Neural progenitor cell (in vitro differentiated cells): Measurements from ENCODE around the gene PLA2G4A. TPM values are rescaled to one million over a fixed set of nuclear protein-coding genes. Genes with fewer than 3 reads are reported as not detected.

Experiments used
- DNase-seq: peaks from one replicate; pipeline ENCODE4 v3.0.0-alpha.2; 2016; ENCODE audit warnings: low spot score
- H2AFZ ChIP-seq: fragments of 200-600 bp; sonication (generic); replicated peaks from 2 replicates; pipeline ENCODE4 v1.6.1; 2016; ENCODE audit warnings: antibody characterized with exemption
- H3F3A ChIP-seq: fragments of 200-600 bp; sonication (generic); 2 replicates; pipeline ENCODE4 v1.6.1; 2016; ENCODE audit warnings: antibody characterized with exemption, low read depth
- H3K27ac ChIP-seq: fragments of 200-600 bp; sonication (generic); 2 replicates; pipeline ENCODE4 v1.5.1; 2016; ENCODE audit warnings: mild to moderate bottlenecking
- H3K27me3 ChIP-seq: fragments of 200-600 bp; sonication (generic); 2 replicates; pipeline ENCODE4 v1.6.1; 2016; ENCODE audit warnings: mild to moderate bottlenecking, moderate library complexity
- H3K36me3 ChIP-seq: fragments of 200-600 bp; sonication (generic); 2 replicates; pipeline ENCODE4 v1.5.1; 2016
- H3K4me1 ChIP-seq: fragments of 200-600 bp; sonication (generic); 2 replicates; pipeline ENCODE4 v1.6.1; 2016; ENCODE audit warnings: mixed run types
- H3K4me2 ChIP-seq: fragments of 200-600 bp; sonication (generic); 2 replicates; pipeline ENCODE4 v1.6.1; 2016
- H3K4me3 ChIP-seq: fragments of 200-600 bp; sonication (generic); 2 replicates; pipeline ENCODE4 v1.5.1; 2016
- H3K79me2 ChIP-seq: fragments of 200-600 bp; sonication (generic); 2 replicates; pipeline ENCODE4 v1.6.1; 2016; ENCODE audit warnings: low read depth
- H3K9ac ChIP-seq: fragments of 200-600 bp; sonication (generic); 2 replicates; pipeline ENCODE4 v1.6.1; 2016
- H3K9me3 ChIP-seq: fragments of 200-600 bp; sonication (generic); 2 replicates; pipeline ENCODE4 v1.5.1; 2016; ENCODE audit warnings: low read depth
- H4K20me1 ChIP-seq: fragments of 200-600 bp; sonication (generic); 2 replicates; pipeline ENCODE4 v1.6.1; 2016; ENCODE audit warnings: low read depth
- H3K27ac Mint-ChIP-seq: 3 replicates; pipeline ENCODE4 v1.8.0; 2021; ENCODE audit warnings: mixed read lengths
- H3K27me3 Mint-ChIP-seq: 2 replicates; pipeline ENCODE4 v1.8.0; 2022; ENCODE audit warnings: low read depth, mild to moderate bottlenecking, inconsistent platforms, moderate library complexity, mixed read lengths; ENCODE audit not compliant: insufficient read depth
- H3K36me3 Mint-ChIP-seq: 3 replicates; pipeline ENCODE4 v1.8.0; 2021; ENCODE audit warnings: mixed read lengths
- H3K4me1 Mint-ChIP-seq: 3 replicates; pipeline ENCODE4 v1.8.0; 2021; ENCODE audit warnings: mixed read lengths
- H3K4me3 Mint-ChIP-seq: 3 replicates; pipeline ENCODE4 v1.8.0; 2021; ENCODE audit warnings: mild to moderate bottlenecking, moderate library complexity, mixed read lengths
- H3K9me3 Mint-ChIP-seq: 3 replicates; pipeline ENCODE4 v1.8.0; 2020; ENCODE audit warnings: mixed read lengths
- CTCF ChIP-seq: fragments of 200-600 bp; sonication (generic); IDR thresholded peaks from 2 replicates; pipeline ENCODE4 v1.5.1; 2017; ENCODE audit warnings: antibody characterized with exemption, mild to moderate bottlenecking
- EZH2 ChIP-seq: fragments of 200-600 bp; sonication (generic); IDR thresholded peaks from 2 replicates; pipeline ENCODE4 v1.6.1; 2017; ENCODE audit warnings: antibody characterized with exemption, mild to moderate bottlenecking, moderate library complexity
- EZH2phosphoT487 ChIP-seq: fragments of 200-600 bp; sonication (generic); IDR thresholded peaks from 2 replicates; pipeline ENCODE4 v1.6.1; 2017; ENCODE audit warnings: antibody characterized with exemption
- total RNA-seq: library from RNA; depleted of rRNA; stranded (reverse); fragments of >200 nt; gene quantifications from 2 replicates; pipeline ENCODE4 v1.2.3, GENCODE V29; 2015; ENCODE audit warnings: low replicate concordance

Gene PLA2G4A
- total RNA-seq, 1 donor from 2014 or later, result 1.0 TPM

- no peaks in the 10 kb centered on the region for H4K20me1 ChIP-seq
- H3F3A ChIP-seq, result no peaks in the 10 kb centered on the region
- peaks cover 4% of the 10 kb centered on the region for H3K4me1 ChIP-seq
- Mint-ChIP-seq H3K4me3 (no peak overlapping the region), H3K9me3 (peaks cover 12% of the 10 kb centered on the region), H3K36me3 (no peaks in the 10 kb centered on the region), H3K27me3 (no peaks in the 10 kb centered on the region), H3K27ac (no peak overlapping the region), H3K4me1 (no peaks in the 10 kb centered on the region)
- peaks cover 4% of the 10 kb centered on the region for H3K36me3 ChIP-seq
- H2AFZ ChIP-seq, result no peak overlapping the region
- H3K9me3 ChIP-seq, result peaks cover 13% of the 10 kb centered on the region
- TF ChIP-seq CTCF, result no peak
- TF ChIP-seq EZH2phosphoT487, result no peak
- no peak for TF ChIP-seq EZH2
- H3K27me3 ChIP-seq, result no peaks in the 10 kb centered on the region
- no peak overlapping the region for H3K27ac ChIP-seq
- no peak overlapping the region for H3K9ac ChIP-seq
- H3K4me2 ChIP-seq, result no peak overlapping the region
- H3K79me2 ChIP-seq, result no peaks in the 10 kb centered on the region
- DNase-seq, result no peak
- H3K4me3 ChIP-seq, result no peak overlapping the region
These were observed 180.6 kb downstream of the PLA2G4A start for GRCh38 chr1:187009320-187009719.

GRCh38 chr1:187010571-187011309 lies 182.0 kb downstream of the PLA2G4A start:
- Histone ChIP-seq H3K79me2 (no peaks in the 10 kb centered on the region), H4K20me1 (no peaks in the 10 kb centered on the region), H3K9me3 (peaks cover 13% of the 10 kb centered on the region), H3K4me2 (no peak overlapping the region), H3F3A (no peaks in the 10 kb centered on the region), H3K9ac (no peak overlapping the region), H3K27ac (no peak overlapping the region), H3K4me1 (peaks cover 4% of the 10 kb centered on the region), H3K4me3 (no peak overlapping the region), H2AFZ (no peak overlapping the region), H3K27me3 (no peaks in the 10 kb centered on the region), H3K36me3 (peaks cover 4% of the 10 kb centered on the region)
- TF ChIP-seq EZH2phosphoT487 (no peak), EZH2 (no peak), CTCF (no peak)
- Mint-ChIP-seq H3K4me1 (no peaks in the 10 kb centered on the region), H3K36me3 (no peaks in the 10 kb centered on the region), H3K4me3 (no peak overlapping the region), H3K27me3 (no peaks in the 10 kb centered on the region), H3K9me3 (peaks cover 12% of the 10 kb centered on the region), H3K27ac (no peak overlapping the region)
- DNase-seq, result no peak

GRCh38 chr1:187013582-187014200 lies 184.9 kb downstream of the PLA2G4A start:
- Histone ChIP-seq H3K9me3 (peaks cover under 1% of the 10 kb centered on the region), H3K79me2 (no peaks in the 10 kb centered on the region), H3K4me3 (no peak overlapping the region), H3K27ac (no peak overlapping the region), H4K20me1 (no peaks in the 10 kb centered on the region), H3K36me3 (peaks cover under 1% of the 10 kb centered on the region), H3K4me2 (no peak overlapping the region), H2AFZ (no peak overlapping the region), H3K9ac (no peak overlapping the region), H3K4me1 (peaks cover 4% of the 10 kb centered on the region), H3K27me3 (no peaks in the 10 kb centered on the region), H3F3A (no peaks in the 10 kb centered on the region)
- Mint-ChIP-seq H3K27me3 (no peaks in the 10 kb centered on the region), H3K4me1 (no peaks in the 10 kb centered on the region), H3K27ac (no peak overlapping the region), H3K36me3 (no peaks in the 10 kb centered on the region), H3K4me3 (no peak overlapping the region), H3K9me3 (peaks cover 2% of the 10 kb centered on the region)
- no peak for DNase-seq
- TF ChIP-seq EZH2phosphoT487 (no peak), CTCF (no peak), EZH2 (no peak)
